COLO668 (cell line): Measurements from ENCODE around the gene THUMPD1.
"Not testable (repeated sequence)": the region's sequence is repeated elsewhere in the genome, so short reads cannot be mapped to it uniquely, and the experiment has no call there.

Experiments
- DNase-seq: peaks from one replicate; lab custom pipeline; 2025; ENCODE audit not compliant: unreplicated experiment; lab: John Stamatoyannopoulos, UW

The THUMPD1 gene

DNA sequence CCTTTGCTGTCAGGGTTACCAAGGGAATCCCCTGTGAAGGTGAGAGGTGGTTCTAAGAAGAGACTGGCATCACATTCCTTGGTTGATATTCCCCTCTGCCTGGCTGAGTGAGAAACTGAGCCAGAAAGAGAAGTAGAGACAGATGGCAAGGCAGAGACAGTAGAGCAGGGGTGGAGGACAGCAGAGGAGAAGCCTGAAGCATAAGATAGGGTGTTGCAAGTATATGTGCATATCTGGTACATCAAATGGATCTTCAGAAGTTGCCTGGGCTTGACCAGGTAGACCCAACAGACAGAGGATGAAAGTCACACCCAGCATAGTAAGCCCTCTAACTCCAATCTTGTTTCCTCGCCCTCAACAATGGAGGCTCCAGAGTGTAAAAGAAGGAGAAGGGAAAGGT, 7.9 kb upstream of the THUMPD1 start:
- no peak for DNase-seq

DNA sequence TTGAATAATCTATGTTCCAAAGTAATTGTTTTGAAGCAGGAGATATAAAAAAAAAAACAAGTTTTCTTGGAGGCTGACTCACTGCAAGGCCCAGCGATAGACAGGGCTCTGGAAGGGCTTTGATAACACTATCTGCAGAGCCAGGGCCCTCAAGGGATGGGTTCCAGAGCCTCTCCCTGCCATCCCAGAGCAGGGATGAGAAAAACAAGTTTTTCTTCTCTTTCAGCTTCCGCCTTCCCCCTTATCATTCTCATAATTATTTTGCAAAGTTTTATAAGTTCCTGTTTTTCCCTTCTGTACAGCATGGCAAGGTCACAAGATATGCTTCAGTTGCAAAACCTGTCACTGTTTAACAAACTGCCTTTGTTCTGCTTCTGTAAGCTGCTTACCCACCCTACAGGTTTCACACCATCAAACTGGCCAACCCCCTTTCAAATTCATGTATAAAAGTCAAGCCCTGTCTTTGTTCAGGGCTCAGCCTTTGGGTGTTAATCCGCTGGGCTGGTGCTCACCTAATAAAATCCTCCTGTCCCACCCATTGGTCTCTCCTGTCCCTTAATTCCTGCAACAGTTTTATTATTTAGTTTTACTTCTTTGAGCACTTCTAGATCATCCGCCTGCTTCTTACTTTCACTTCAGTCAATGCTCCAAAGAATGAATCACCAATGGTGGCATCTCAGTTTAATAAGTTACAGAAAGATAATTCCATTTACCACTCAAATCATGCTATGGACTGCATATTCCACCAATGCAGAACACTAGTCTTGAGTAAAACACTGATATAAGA, 5.6 kb upstream of the THUMPD1 start:
- no peak for DNase-seq

- no peak for DNase-seq
Measured at GRCh38 chr16:20746461-20746860, 4.8 kb upstream of the THUMPD1 start.

DNA sequence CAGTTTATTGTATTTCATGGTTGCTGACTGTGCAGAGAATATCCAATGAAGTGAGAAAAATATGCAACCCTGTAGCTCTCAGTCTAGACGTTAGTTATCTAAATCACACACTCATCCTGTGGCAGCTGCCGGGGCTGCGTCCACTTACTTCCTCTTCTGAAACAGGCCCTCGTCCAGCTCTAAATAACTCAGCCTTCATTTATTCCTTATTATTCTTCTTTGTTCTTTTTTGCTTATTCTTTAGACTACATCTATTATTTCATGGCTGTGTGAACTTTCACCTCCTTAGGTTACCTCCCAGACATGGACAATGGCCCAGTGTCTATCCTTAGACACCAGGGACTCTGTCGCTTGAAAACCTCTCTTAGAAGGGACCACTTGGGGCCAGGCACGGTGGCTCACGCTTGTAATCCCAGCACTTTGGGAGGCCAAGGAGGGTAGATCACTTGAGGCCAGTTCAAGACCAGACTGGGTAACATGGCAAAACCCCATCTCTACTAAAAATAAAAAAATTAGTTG, 3.4 kb upstream of the THUMPD1 start:
- DNase-seq = no peak

DNA sequence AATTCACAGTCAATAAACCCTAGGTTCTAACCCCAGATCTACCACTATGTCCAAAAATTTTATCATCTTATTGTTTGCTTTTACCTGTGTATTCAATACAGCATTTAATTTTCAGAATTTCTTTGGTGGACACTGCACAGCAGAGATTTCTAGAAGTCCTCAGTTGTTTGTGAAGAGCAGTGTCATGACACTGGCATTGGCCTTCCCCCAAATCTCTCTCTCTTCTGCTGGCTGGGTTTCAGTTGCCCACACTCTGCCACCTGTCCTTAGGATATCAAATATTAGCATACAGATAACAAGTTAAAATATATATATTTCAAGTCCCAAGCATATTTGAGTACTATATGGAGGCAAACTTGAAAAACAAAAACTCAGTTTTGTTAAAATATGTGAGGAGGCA, 2.0 kb upstream of the THUMPD1 start:
- DNase-seq = no peak

DNA sequence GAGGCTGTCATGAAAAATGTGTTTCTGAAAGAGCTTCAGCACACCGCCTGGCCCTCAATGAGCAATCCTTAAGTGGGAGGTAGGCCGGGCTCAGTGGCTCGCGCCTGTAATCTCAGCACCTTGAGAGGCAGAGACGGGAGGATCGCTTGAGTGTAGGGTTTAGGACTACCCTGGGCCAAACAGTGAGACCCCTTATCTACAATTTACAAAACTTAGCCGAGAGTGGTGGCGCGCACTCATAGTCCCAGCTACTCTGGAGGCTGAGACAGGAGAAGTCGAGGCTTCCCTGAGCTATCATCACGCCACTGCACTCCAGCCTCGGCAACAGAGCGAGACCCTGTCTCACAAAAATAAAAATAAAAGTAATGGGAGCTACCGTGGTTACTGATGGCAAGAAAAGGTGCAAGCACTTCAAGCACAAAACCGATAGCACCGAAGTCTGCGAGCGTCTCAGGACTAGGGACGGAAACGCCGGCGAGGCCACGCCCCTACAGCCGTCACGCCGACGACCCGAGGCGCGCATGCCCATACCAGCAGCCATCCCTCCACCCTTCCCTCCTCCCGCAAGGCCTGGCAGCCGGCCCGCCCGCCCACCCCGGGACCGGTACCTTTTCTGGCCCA, 607 bp downstream of the THUMPD1 start:
- DNase-seq = peak; percentile 87

GRCh38 chr16:20740007-20740883, 1.4 kb downstream of the THUMPD1 start:
- DNase-seq = no peak

DNA sequence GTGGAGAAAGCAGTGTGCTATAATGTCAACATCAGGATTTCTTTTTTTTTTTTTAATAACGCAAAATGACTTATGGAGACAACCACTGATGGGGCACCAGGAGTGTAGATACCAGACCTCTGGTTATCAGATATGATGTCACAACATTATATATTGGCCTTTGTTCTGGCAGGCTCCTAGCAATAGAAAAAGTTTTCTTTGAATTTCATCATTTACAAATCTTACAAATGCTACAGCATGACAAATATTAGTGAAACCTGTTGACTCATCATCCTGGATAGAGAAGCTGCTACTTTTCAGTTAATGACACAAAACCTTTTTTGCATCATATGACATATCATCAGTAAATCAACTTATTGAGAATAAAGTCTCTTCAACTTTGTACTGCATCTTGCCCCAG, 6.1 kb downstream of the THUMPD1 start:
- DNase-seq = no peak

DNA sequence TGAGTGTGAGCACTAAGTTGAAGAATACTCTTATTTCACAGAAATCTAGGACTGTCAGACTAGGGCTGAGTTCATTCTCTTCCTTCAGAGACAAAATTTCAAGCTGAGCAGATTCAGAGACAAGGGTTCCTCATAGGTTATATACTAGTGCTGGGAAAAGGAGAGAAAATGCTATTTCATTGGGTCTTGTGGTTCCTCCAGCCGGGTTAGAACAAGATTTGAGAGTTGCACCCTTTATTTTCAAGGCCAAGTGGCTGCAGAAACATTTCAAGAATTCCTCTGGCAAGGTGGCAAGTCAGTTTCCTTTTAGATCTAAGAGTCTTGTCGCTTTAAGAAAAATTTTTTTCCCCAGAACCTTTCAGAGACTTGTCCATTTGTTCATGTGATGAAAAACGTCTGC, 6.8 kb downstream of the THUMPD1 start:
- DNase-seq = no peak

GRCh38 chr16:20734056-20734455, 7.6 kb downstream of the THUMPD1 start:
- no peak for DNase-seq

GRCh38 chr16:20729141-20729540, 12.5 kb downstream of the THUMPD1 start:
- no peak for DNase-seq

GRCh38 chr16:20727181-20727580, 14.4 kb downstream of the THUMPD1 start:
- DNase-seq = no peak

DNA sequence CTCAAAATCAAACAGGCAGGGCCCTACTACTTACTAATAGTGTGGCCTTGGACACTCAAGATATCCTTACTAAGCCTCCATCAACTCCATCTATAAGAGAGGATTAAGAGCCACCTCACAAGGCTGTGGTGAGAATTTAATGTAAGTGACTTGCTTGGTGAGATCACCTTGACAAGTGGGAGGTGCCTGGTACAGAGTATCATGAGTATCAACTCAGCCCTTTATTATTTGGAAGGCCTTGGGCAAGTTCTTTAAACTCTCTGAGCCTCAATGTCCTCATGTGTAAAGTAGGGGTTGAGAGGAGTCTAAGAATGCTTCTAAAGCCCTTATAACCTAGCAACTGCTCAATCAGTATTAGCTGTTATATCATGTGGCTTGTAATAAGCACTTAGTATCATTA, 15.0 kb downstream of the THUMPD1 start:
- DNase-seq = no peak

GRCh38 chr16:20720251-20720650, 21.4 kb downstream of the THUMPD1 start:
- DNase-seq = no peak

GRCh38 chr16:20717718-20718117, 23.9 kb downstream of the THUMPD1 start:
- DNase-seq = not testable (repeated sequence)

GRCh38 chr16:20711277-20711911, 30.2 kb downstream of the THUMPD1 start:
- no peak for DNase-seq

- DNase-seq = not testable (repeated sequence)
Measured at GRCh38 chr16:20708129-20708528, 33.5 kb downstream of the THUMPD1 start.

GRCh38 chr16:20707461-20707860, 34.2 kb downstream of the THUMPD1 start:
- no peak for DNase-seq

DNA sequence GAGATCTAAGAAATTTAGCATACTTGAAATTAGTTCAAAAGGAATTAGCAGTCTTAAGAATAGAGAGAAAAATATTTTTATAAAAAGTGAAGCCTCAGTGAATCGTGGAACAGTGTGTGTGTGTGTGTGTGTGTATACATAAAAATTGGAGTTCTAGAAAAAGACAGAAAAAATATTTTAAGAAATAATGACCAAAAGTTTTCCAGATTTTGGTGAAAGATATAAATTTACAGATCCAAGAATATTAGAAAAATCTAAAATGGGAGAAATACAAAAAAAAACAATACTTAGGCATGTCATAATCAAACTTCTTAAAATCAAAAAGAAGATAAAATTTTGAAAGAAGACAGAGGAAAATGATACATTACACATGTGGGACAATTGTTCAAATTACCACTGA, 35.6 kb downstream of the THUMPD1 start:
- DNase-seq = not testable (repeated sequence)

GRCh38 chr16:20704281-20704680, 37.3 kb downstream of the THUMPD1 start:
- DNase-seq = no peak

DNA sequence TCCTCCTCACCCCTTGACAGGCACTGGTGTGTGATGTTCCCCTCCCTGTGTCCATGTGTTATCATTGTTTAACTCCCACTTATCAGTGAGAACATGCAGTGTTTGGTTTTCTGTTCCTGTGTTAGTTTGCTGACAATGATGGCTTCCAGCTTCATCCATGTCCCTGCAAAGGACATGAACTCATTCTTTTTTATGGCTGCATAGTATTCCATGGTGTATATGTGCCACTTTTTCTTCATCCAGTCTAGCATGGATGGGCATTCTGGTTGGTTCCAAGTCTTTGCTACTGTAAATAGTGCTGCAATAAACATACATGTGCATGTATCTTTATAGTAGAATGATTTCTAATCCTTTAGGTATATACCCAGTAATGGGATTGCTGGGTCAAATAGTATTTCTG, 39.9 kb downstream of the THUMPD1 start:
- DNase-seq = not testable (repeated sequence)
